Measurements from ENCODE around the gene VASN.
"Not testable (repeated sequence)": the region's sequence is repeated elsewhere in the genome, so short reads cannot be mapped to it uniquely, and the experiment has no call there.

VASN gene

DNA sequence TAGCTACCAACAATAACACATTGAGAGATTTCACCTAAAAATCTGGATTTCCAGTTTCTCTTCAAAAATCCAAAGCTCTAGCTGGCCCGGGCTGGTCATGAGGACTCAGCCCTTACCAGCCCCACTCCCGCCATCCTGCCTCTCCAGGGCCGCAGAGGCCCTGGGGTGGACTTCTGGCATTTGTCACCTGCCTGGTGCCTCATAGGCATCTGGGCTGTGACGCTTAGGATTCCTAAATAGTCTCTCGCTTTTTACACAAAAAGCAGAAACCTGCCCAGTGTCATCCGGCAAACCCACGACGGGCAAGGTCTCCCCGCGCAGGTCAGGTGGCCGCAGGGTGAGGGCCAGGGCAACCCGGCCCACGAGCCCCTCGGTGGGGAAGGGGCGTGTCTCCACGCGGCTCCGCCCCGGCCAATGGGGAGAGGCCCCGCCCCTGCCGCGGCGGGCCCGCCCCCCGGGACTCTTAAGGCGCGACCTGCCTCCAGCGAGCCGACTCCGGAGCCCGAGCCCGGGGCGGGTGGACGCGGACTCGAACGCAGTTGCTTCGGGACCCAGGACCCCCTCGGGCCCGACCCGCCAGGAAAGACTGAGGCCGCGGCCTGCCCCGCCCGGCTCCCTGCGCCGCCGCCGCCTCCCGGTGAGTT is at the start of gene VASN:
VASN (plus strand) TSS at position 492 of the 644 bp plus-strand sequence. CDS start 9,030 bp downstream, outside the sequence.
- DNase-seq: peak; percentile 76

GRCh38 chr16:4322121-4323052 is 49.3 kb upstream of the VASN start:
- no peak for DNase-seq

DNA sequence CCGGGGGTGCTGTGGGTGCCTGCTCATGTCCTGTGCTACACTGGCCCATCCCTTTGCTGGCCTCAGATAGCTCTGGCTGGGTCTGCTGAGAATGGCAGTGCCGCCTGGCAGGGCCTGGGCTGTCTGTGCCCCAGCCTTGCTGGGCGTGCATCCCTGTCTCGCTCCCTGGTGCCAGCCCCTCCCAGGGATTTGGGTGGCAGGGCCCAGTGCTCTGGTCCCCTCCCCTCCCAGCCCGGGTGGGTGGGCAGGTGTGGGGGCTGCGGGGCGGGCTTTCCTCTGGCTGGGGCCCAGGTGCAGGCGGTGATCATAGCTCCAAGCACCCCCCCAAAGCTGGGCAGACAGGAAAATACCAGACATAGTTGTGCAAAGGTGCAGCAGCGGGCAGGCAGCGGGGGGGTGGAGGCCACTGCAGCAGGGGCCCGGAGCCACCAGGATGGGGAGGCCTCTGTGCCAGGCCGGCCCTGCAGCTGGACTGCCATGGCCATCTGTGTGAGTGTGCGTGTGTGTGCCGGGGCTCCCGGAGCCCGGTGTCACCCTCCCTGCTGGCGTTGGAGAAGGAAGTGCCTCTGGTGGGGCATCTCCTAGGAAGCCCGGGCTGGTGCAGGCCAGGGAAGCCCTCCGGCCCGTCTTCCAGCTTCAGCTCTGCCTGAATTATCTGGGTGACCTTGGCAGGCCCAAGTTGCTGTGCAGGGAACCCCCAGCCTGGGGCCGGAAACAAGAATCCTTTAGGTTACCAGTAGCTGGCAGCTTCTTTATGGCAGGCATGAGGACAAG is 48.4 kb upstream of the VASN start:
- DNase-seq: no peak

- DNase-seq: no peak
Measured at GRCh38 chr16:4323845-4324488, 47.7 kb upstream of the VASN start.

DNA sequence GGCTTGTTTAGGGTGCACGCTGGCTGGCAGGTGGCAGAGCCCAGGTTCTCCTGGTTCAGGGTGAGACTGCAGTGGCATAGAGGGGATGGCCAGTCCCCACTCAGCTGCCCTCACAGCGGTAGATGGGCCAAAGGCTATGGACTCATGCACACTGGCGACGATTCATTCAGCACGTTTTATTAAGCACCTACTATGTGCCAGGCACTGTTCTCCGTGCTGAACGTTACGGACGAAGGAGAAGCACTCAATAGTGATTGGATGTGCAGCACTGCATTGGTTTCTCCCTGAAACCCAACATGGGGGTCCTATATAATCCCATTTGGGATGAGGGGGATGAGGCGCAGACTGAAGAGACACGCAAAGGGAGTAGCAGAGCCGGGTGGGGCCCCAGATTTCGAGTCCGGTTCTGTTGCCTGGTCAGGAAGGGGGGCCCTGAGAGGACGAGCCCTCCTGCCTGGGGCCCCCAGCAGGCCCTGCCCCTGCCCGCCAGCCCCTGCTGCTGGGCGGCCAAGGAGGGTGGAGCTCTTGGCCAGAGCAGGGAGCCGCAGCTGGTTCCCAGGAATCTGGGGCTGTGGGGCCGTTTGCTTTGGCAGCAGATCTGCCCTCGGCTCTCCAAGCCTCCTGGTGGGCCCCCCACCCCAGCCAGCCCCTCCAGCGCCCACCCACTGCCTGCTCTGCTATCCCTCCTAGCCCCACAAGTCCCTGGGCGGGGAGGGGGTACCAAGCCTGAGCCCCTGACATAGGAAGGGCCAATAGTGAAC is 47.0 kb upstream of the VASN start:
- DNase-seq: no peak

DNA sequence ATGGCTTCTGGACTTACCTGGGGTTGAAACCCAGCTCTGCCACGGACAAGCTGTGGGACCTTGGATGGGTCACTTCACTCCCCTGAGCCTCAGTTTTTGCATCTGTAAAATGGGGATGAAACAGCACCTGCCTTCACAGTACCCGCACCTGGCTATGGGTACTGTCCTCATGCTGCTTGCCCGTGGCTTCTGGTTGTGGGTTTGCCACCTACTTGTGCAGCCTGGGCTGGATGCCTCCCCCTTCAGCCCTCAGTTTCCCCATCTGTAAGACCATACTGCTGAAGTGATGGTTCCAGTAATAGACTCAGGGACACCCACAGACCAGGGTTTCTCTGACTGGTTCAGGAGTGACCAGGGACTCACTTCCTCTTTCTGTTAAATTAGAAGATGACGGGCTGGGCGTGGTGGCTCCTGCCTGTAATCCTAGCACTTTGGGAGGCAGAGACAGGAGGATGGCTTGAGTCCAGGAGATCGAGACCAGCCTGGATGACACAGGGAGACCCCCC is 46.3 kb upstream of the VASN start:
- DNase-seq: no peak

DNA sequence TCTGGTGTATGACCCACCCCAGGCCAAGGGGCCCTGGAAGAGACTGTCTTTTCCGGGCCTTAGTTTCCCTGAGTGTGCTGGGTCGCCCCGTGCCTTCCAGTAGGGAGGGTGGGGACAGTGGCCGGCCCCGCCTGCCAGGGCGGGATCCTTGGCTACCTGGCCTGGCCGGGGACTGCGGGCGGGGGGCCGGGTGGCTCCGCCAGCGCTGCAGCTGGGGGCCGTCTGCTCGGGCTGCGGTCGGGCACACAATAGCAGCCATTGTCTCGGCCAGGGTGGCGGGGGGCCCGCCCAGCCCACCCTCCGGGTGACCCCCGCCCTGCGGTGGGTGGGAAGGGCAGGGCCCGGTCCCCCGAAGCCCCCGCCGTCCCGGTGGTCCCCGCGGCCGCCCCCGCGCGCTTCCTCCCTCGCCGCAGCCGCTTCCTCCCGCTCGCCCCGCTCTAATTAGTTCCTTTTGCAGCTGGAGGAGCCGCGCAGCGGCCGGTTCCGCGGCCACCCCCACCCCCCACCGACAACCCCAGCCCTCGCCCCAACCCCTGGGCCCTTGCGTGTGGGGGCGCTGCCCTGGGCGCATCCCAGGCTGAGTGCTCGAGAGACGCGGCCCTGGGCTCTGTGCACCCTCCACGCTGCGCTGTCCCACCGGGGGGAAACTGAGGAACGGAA is 44.1 kb upstream of the VASN start:
- no peak for DNase-seq

- DNase-seq: peak; percentile 64 to 69
Measured at GRCh38 chr16:4328046-4328781, 43.4 kb upstream of the VASN start.

DNA sequence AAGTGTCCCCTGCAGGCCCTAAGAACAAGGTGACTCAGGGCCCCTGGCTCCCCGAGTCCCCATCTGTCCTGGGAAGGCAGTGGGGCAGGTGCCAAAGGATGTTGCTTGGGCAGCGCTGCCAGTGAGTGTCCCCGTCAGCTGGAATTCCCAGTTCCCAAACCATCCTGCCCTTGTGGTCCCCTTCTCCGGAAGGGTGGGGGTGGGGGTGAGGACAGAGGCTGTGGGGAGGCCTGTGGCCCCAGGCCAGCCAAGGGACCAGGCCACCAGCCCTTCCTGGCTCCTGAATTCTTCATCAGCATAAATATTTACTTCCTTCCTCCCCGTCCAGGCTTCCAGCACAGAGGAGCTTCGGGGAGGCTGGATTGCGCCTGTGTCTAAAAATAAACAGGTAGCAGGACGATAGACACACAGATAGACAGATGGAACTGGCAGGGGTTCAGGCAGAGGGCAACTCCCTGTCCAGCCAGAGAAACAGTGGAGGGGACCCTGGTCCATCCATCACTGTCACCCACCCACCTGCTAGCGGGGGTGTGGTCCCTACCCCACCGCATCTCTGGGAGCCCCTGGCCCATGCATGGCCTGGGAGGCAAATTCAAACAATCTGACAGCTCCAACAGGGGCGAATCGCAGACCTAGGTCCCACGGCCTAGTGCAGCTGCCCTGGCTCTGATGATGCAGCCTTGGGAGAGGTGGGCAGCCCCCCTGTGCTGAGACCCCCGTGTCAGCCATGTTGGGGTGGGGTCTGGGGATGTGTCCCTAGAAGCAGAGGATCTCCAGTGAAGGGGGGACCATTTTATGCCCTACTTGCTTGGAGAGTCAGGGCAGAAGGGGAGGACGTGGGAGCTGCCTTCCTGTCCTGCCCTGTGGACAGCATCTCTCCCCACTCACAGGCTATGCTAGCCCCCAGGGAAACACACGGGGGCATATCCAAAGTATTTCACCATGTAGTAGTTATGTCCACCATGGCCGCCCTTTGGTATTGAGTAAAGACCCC is 42.6 kb upstream of the VASN start:
- no peak for DNase-seq

- DNase-seq: peak; percentile 80 to 81
Measured at GRCh38 chr16:4330277-4330874, 41.3 kb upstream of the VASN start.

DNA sequence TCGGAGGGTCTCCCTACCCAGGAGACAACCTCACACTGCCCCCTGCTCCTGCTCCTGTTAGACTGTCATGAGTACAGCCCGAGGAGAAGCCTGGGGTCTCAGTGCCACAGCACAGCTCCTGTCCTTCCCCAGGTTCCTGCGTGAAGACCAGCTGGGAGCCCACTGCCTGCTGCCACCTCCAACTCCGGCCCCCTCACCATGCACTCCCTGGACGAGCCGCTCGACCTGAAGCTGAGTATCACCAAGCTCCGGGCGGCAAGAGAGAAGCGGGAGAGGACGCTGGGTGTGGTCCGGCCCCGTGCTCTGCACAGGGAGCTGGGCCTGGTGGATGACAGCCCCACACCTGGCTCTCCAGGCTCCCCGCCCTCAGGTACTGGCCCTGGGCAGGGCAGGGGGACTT is 39.6 kb upstream of the VASN start:
- no peak for DNase-seq

GRCh38 chr16:4332623-4333307 is 38.9 kb upstream of the VASN start:
- DNase-seq: no peak

DNA sequence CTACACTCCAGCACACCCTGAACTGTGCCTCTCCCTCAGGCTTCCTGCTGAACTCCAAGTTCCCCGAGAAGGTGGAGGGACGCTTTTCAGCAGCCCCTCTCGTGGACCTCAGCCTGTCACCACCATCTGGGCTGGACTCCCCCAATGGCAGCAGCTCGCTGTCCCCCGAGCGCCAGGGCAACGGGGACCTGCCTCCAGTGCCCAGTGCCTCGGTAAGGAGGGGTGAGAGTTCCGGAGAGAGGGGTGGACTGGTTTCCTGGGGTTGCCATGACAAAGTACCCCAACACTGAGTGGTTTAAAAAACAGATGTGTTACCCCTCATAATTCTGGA is 38.4 kb upstream of the VASN start:
- DNase-seq: no peak

DNA sequence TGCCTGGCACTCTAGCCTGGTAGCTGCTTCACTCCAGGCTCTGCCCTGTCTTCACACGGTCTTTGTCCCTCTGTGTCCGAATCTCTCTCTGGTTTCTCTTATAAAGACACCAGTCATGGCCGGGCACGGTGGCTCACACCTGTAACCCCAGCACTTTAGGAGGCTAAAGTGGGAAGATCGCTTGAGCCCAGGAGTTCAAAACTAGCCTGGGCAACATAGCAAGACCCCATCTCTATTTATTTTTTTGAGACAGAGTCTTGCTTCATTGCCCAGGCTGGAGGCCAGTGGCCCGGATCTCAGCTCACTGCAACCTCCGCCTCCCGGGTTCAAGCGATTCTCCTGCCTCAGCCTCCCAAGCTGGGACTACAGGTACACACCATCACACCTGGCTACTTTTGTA is 37.9 kb upstream of the VASN start:
- not testable (repeated sequence) for DNase-seq

DNA sequence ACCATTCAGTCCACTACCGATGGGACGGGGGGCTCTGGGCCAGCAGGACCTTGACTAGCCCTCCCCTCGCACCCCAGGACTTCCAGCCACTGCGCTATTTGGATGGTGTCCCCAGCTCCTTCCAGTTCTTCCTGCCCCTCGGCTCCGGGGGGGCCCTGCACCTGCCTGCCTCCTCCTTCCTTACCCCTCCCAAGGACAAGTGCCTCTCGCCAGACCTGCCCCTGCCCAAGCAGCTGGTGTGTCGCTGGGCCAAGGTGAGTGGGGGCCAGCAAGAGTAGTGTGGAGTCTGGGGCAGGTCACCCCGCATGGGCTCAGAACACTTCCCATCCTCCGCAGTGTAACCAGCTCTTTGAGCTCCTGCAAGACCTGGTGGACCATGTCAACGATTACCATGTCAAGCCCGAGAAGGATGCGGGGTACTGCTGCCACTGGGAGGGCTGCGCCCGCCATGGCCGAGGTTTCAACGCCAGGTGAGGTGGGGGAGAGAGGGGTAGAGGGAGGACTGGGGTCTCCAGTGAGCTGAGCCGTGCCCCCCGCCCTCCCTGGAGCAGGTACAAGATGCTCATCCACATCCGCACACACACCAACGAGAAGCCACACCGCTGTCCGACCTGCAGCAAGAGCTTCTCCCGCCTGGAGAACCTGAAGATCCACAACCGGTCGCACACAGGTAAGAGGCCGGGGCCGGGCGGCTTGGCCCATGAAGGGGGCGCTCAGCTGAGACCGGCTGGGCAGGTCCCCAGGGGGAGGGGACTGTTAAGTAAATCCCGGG is 36.7 kb upstream of the VASN start:
- DNase-seq: no peak

DNA sequence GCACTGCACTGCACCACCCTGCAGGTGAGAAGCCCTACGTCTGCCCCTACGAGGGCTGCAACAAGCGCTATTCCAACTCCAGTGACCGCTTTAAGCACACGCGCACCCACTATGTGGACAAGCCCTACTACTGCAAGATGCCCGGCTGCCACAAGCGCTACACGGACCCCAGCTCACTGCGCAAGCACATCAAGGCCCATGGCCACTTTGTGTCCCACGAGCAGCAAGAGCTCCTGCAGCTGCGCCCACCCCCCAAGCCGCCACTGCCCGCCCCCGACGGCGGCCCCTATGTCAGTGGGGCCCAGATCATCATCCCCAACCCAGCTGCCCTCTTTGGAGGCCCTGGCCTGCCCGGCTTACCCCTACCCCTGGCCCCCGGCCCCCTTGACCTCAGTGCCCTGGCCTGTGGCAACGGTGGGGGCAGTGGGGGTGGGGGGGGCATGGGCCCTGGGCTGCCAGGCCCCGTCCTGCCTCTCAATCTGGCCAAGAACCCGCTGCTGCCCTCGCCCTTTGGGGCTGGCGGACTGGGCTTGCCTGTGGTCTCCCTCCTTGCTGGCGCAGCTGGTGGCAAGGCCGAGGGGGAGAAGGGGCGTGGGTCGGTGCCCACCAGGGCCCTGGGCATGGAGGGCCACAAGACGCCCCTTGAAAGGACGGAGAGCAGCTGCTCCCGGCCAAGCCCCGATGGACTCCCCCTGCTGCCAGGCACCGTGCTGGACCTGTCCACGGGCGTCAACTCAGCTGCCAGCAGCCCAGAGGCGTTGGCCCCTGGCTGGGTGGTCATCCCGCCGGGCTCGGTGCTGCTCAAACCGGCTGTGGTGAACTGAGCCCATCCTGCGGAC is 34.7 kb upstream of the VASN start:
- no peak for DNase-seq
